Loucy (cell line): Measurements from ENCODE around the gene OR11H6.

Experiments used
- CTCF ChIP-seq: fragments of 200-600 bp; sonication (generic); conservative IDR thresholded peaks from 2 replicates; pipeline ENCODE4 v1.5.1; 2014; ENCODE audit warnings: mild to moderate bottlenecking, antibody characterized with exemption, low read length
- EZH2phosphoT487 ChIP-seq: fragments of 200-600 bp; IDR thresholded peaks from 2 replicates; pipeline ENCODE4 v1.6.1; 2018; ENCODE audit warnings: antibody characterized with exemption, mild to moderate bottlenecking, moderate library complexity, borderline replicate concordance

GRCh38 chr14:20198991-20199390, 24.5 kb upstream of the OR11H6 start:
- TF ChIP-seq CTCF (no peak), EZH2phosphoT487 (no peak)
